ENCODE data around the gene TUBA4A.

GRCh38 chr2:219292616-219293015 is 38.9 kb upstream of the TUBA4A start:
- TF ChIP-seq EP300 (IDR thresholded peaks at IDR 0.05) (no peak), POLR2A (IDR thresholded peaks at IDR 0.05) (no peak), POLR2AphosphoS5 (IDR thresholded peaks at IDR 0.05) (no peak)
- TF ChIP-seq, protein P1, sequence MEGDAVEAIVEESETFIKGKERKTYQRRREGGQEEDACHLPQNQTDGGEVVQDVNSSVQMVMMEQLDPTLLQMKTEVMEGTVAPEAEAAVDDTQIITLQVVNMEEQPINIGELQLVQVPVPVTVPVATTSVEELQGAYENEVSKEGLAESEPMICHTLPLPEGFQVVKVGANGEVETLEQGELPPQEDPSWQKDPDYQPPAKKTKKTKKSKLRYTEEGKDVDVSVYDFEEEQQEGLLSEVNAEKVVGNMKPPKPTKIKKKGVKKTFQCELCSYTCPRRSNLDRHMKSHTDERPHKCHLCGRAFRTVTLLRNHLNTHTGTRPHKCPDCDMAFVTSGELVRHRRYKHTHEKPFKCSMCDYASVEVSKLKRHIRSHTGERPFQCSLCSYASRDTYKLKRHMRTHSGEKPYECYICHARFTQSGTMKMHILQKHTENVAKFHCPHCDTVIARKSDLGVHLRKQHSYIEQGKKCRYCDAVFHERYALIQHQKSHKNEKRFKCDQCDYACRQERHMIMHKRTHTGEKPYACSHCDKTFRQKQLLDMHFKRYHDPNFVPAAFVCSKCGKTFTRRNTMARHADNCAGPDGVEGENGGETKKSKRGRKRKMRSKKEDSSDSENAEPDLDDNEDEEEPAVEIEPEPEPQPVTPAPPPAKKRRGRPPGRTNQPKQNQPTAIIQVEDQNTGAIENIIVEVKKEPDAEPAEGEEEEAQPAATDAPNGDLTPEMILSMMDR (IDR thresholded peaks at IDR 0.05): no peak

Measured in gastroesophageal sphincter (tissue), 3 donors.